Immature natural killer cell (primary cell): ENCODE data around the gene SLC26A9. TPM values are rescaled to one million over a fixed set of nuclear protein-coding genes. Genes with fewer than 3 reads are reported as not detected.
A peak's percentile ranks its signal among the peaks of the same experiment; 100 is the strongest.

Source experiments
- DNase-seq, 3 donors: peaks; one replicate each; pipeline ENCODE4 v3.0.0; 2022; ENCODE audit warnings: mixed read lengths in 1 of 3
- H3K27ac Mint-ChIP-seq, 6 donors: one replicate each; pipeline ENCODE4 v1.8.0; 2020; ENCODE audit warnings: mixed read lengths in 6 of 6, mild to moderate bottlenecking in 5 of 6, inconsistent platforms in 4 of 6, moderate library complexity in 3 of 6
- H3K27me3 Mint-ChIP-seq, 3 donors: one replicate each; pipeline ENCODE4 v1.8.0; 2020 to 2021; ENCODE audit warnings: low read depth in 3 of 3, mild to moderate bottlenecking in 3 of 3, mixed read lengths in 3 of 3, moderate library complexity in 3 of 3, inconsistent platforms in 1 of 3
- H3K36me3 Mint-ChIP-seq, 3 donors: one replicate each; pipeline ENCODE4 v1.8.0; 2020; ENCODE audit warnings: mixed read lengths in 3 of 3, inconsistent platforms in 2 of 3, mild to moderate bottlenecking in 2 of 3
- H3K4me1 Mint-ChIP-seq, 2 donors: one replicate each; pipeline ENCODE4 v1.8.0; 2020; ENCODE audit warnings: inconsistent platforms in 2 of 2, mild to moderate bottlenecking in 2 of 2, mixed read lengths in 2 of 2, moderate library complexity in 1 of 2
- H3K4me3 Mint-ChIP-seq, 5 donors: one replicate each; pipeline ENCODE4 v1.8.0; 2020; ENCODE audit warnings: mild to moderate bottlenecking in 5 of 5, mixed read lengths in 5 of 5, inconsistent platforms in 3 of 5, moderate library complexity in 3 of 5
- H3K9me3 Mint-ChIP-seq, 6 donors: one replicate each; pipeline ENCODE4 v1.8.0; 2020; ENCODE audit warnings: mild to moderate bottlenecking in 6 of 6, mixed read lengths in 6 of 6, inconsistent platforms in 4 of 6, moderate library complexity in 3 of 6
- polyA plus RNA-seq, 3 donors: library from polyadenylated mRNA; unstranded; fragments of 300-500 nt; fragmentation: Illumina TruSeq; gene quantifications; one replicate each; pipeline ENCODE4 v1.2.3, GENCODE V29; 2021

Gene SLC26A9
- polyA plus RNA-seq, 3 donors from 2014 or later = not detected

GRCh38 chr1:205967554-205968335 lies 24.5 kb upstream of the SLC26A9 start:
- Mint-ChIP-seq H3K9me3 (peaks cover 0 to 2% (median 0%) of the 10 kb centered on the region in 6 donors), H3K4me1 (no peaks in the 10 kb centered on the region), H3K36me3 (no peaks in the 10 kb centered on the region), H3K27me3 (peaks cover 0 to 4% (median 4%) of the 10 kb centered on the region in 3 donors), H3K4me3 (no peak overlapping the region), H3K27ac (no peak overlapping the region)
- DNase-seq = no peak

- H3K9me3 Mint-ChIP-seq = peaks cover 0 to 2% (median 0%) of the 10 kb centered on the region in 6 donors
- H3K4me1 Mint-ChIP-seq = no peaks in the 10 kb centered on the region
- no peak for DNase-seq
- no peak overlapping the region for H3K27ac Mint-ChIP-seq
- no peak overlapping the region for H3K4me3 Mint-ChIP-seq
- H3K36me3 Mint-ChIP-seq = no peaks in the 10 kb centered on the region
- H3K27me3 Mint-ChIP-seq = peaks cover 2 to 6% (median 4%) of the 10 kb centered on the region in 3 donors
Measured at GRCh38 chr1:205965036-205965884, 22.0 kb upstream of the SLC26A9 start.

- peaks cover 0 to 2% (median 0%) of the 10 kb centered on the region in 6 donors for H3K9me3 Mint-ChIP-seq
- H3K4me1 Mint-ChIP-seq = no peaks in the 10 kb centered on the region
- H3K27me3 Mint-ChIP-seq = peaks cover 4 to 8% (median 6%) of the 10 kb centered on the region in 3 donors
- no peak overlapping the region for H3K27ac Mint-ChIP-seq
- no peak overlapping the region for H3K4me3 Mint-ChIP-seq
- no peaks in the 10 kb centered on the region for H3K36me3 Mint-ChIP-seq
- no peak for DNase-seq
Measured at GRCh38 chr1:205963352-205964155, 20.3 kb upstream of the SLC26A9 start.

DNA sequence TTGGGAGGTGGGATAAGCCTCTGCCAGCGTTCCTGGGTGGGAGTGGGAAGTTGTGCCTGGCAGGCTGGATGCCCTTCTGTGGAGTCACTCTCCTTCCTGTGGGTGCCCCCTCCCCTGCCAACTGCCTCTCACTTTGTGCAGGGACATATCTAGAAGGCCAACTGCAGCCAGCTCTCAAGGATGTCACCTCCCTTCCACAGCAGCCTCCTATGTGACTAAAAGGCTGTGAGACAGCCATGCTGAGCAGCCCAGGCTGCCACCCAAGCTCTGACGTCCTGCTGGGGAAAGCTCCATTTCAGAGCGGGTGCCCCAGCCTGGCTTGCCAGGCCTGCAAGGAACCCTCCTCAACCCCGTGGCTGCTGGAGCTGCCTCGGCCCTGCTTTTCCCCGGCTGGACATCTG lies 19.6 kb upstream of the SLC26A9 start:
- no peak overlapping the region for H3K4me3 Mint-ChIP-seq
- peaks cover 0 to 2% (median 0%) of the 10 kb centered on the region in 6 donors for H3K9me3 Mint-ChIP-seq
- no peak overlapping the region for H3K27ac Mint-ChIP-seq
- DNase-seq = no peak
- H3K27me3 Mint-ChIP-seq = peaks cover 4 to 8% (median 6%) of the 10 kb centered on the region in 3 donors
- no peaks in the 10 kb centered on the region for H3K4me1 Mint-ChIP-seq
- H3K36me3 Mint-ChIP-seq = no peaks in the 10 kb centered on the region

- no peaks in the 10 kb centered on the region for H3K36me3 Mint-ChIP-seq
- no peak overlapping the region for H3K4me3 Mint-ChIP-seq
- peaks cover 0 to 2% (median 0%) of the 10 kb centered on the region in 6 donors for H3K9me3 Mint-ChIP-seq
- H3K4me1 Mint-ChIP-seq = no peaks in the 10 kb centered on the region
- no peak overlapping the region for H3K27ac Mint-ChIP-seq
- DNase-seq = no peak
- H3K27me3 Mint-ChIP-seq = peaks cover 3 to 8% (median 4%) of the 10 kb centered on the region in 3 donors
Measured at GRCh38 chr1:205961991-205962820, 18.9 kb upstream of the SLC26A9 start.

DNA sequence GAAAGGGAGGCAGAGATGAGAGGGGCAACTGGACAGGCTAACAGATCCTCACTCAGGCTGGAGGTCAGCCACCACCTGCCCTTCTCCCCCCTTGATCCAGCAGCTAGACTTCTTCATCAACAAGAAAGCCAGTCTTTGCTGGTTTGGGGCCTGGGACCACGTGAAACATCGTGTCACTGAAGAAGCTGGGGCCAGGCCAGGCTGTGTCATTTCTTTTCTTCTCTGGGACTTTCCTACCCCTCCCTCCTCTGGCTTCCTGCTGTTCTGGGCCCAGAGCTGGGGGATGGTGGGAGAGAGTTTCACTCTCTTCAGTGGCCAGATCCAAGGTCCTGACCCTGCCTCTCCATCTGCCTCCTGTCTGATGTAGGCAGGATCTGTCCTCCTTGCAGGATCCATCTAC lies 18.1 kb upstream of the SLC26A9 start:
- Mint-ChIP-seq H3K9me3 (peaks cover 0 to 2% (median 0%) of the 10 kb centered on the region in 6 donors), H3K27me3 (peaks cover 4 to 8% (median 5%) of the 10 kb centered on the region in 3 donors), H3K36me3 (no peaks in the 10 kb centered on the region), H3K4me3 (no peak overlapping the region), H3K4me1 (no peaks in the 10 kb centered on the region), H3K27ac (no peak overlapping the region)
- DNase-seq = no peak

GRCh38 chr1:205959789-205960188 lies 16.5 kb upstream of the SLC26A9 start:
- DNase-seq = no peak
- H3K36me3 Mint-ChIP-seq = no peaks in the 10 kb centered on the region
- H3K27ac Mint-ChIP-seq = peak overlapping the region in 1 of 6 donors; percentile 28
- peaks cover 4 to 8% (median 6%) of the 10 kb centered on the region in 3 donors for H3K27me3 Mint-ChIP-seq
- H3K4me1 Mint-ChIP-seq = no peaks in the 10 kb centered on the region
- no peak overlapping the region for H3K4me3 Mint-ChIP-seq
- no peaks in the 10 kb centered on the region for H3K9me3 Mint-ChIP-seq

- Mint-ChIP-seq H3K27ac (no peak overlapping the region), H3K4me3 (no peak overlapping the region), H3K4me1 (no peaks in the 10 kb centered on the region), H3K27me3 (peaks cover 3 to 11% (median 4%) of the 10 kb centered on the region in 3 donors), H3K36me3 (no peaks in the 10 kb centered on the region), H3K9me3 (no peaks in the 10 kb centered on the region)
- DNase-seq = no peak
Measured at GRCh38 chr1:205955499-205955898, 12.2 kb upstream of the SLC26A9 start.

DNA sequence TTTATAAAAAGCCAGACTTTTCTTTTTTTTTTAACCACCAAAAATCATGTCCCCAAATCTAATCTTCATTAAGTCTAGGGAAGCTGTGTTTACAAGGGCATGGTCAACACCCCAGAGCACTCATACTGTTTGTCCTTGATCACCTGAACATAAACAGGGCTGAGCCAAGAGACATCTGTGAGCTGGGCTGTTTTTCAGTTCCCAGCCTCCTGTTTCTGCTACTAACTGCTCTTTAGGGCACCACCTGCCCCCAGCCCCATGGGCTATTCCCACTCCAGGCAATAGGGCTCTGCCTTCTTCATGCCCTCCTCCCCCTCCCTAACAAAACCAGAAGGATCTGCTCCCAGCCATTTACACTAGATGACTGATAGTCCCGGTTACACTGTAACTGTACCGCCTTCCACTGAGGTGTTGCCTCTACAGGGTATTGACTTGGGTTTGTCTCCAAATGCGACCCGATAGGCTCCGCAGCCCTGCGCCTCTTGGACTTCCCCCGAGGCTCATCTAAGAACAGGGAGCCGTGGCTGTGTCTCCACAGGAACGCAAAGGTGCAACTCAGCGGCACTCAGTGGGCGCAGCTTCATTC lies 11.7 kb upstream of the SLC26A9 start:
- DNase-seq = no peak
- Mint-ChIP-seq H3K4me3 (no peak overlapping the region), H3K9me3 (no peaks in the 10 kb centered on the region), H3K36me3 (no peaks in the 10 kb centered on the region), H3K4me1 (no peaks in the 10 kb centered on the region), H3K27me3 (peaks cover 3 to 9% (median 4%) of the 10 kb centered on the region in 3 donors), H3K27ac (no peak overlapping the region)

- no peaks in the 10 kb centered on the region for H3K36me3 Mint-ChIP-seq
- no peaks in the 10 kb centered on the region for H3K4me1 Mint-ChIP-seq
- H3K9me3 Mint-ChIP-seq = no peaks in the 10 kb centered on the region
- H3K27ac Mint-ChIP-seq = no peak overlapping the region
- DNase-seq = no peak
- H3K27me3 Mint-ChIP-seq = peaks cover 2 to 7% (median 2%) of the 10 kb centered on the region in 3 donors
- no peak overlapping the region for H3K4me3 Mint-ChIP-seq
Measured at GRCh38 chr1:205951746-205952145, 8.5 kb upstream of the SLC26A9 start.

GRCh38 chr1:205950826-205951549 lies 7.7 kb upstream of the SLC26A9 start:
- DNase-seq = no peak
- H3K4me1 Mint-ChIP-seq = no peaks in the 10 kb centered on the region
- no peak overlapping the region for H3K4me3 Mint-ChIP-seq

GRCh38 chr1:205950280-205950679 lies 7.0 kb upstream of the SLC26A9 start:
- no peaks in the 10 kb centered on the region for H3K4me1 Mint-ChIP-seq
- H3K4me3 Mint-ChIP-seq = no peak overlapping the region
- DNase-seq = no peak
- peaks cover 2 to 9% (median 5%) of the 10 kb centered on the region in 3 donors for H3K27me3 Mint-ChIP-seq
- H3K36me3 Mint-ChIP-seq = no peaks in the 10 kb centered on the region
- H3K9me3 Mint-ChIP-seq = no peaks in the 10 kb centered on the region
- no peak overlapping the region for H3K27ac Mint-ChIP-seq

More at GRCh38 chr1:205950826-205951549, 7.7 kb upstream of the SLC26A9 start:
- no peaks in the 10 kb centered on the region for H3K36me3 Mint-ChIP-seq
- H3K27ac Mint-ChIP-seq = no peak overlapping the region
- peaks cover 2 to 10% (median 3%) of the 10 kb centered on the region in 3 donors for H3K27me3 Mint-ChIP-seq
- no peaks in the 10 kb centered on the region for H3K9me3 Mint-ChIP-seq
